Activated B cell treated with CpG ODN at 0.5 μM for 24 hours (primary cell): ENCODE measurements around the gene NDUFV1. TPM values are rescaled to one million over a fixed set of nuclear protein-coding genes. Genes with fewer than 3 reads are reported as not detected.

ENCODE experiments used
- ATAC-seq: fragments of 200-7000 bp; cut with Tn5 transposase; one replicate; pipeline ENCODE4 v1.10.0; 2021; ENCODE audit warnings: low read depth, mild to moderate bottlenecking, moderate library complexity
- CTCF ChIA-PET: fragments of 350-600 bp; sonication (Branson Sonifier 250); formaldehyde crosslinking; loops from one replicate; lab custom pipeline; 2021; ENCODE audit warnings: antibody characterized with exemption; lab: Charles Lee
- POLR2A ChIA-PET: fragments of 350-600 bp; sonication (Branson Sonifier 250); formaldehyde crosslinking; loops from one replicate; lab custom pipeline; 2021; ENCODE audit warnings: antibody characterized with exemption; lab: Charles Lee
- DNase-seq: peaks from one replicate; pipeline ENCODE4 v3.0.0; 2022
- H3K27ac Mint-ChIP-seq: one replicate; pipeline ENCODE4 v1.8.0; 2020; ENCODE audit warnings: mixed read lengths
- H3K27me3 Mint-ChIP-seq: one replicate; pipeline ENCODE4 v1.8.0; 2021; ENCODE audit warnings: mixed read lengths
- H3K36me3 Mint-ChIP-seq: one replicate; pipeline ENCODE4 v1.8.0; 2021; ENCODE audit warnings: low read depth, mixed read lengths
- H3K4me1 Mint-ChIP-seq: one replicate; pipeline ENCODE4 v1.8.0; 2021; ENCODE audit warnings: mixed read lengths
- H3K4me3 Mint-ChIP-seq: one replicate; pipeline ENCODE4 v1.8.0; 2020; ENCODE audit warnings: mild to moderate bottlenecking, mixed read lengths
- H3K9me3 Mint-ChIP-seq: one replicate; pipeline ENCODE4 v1.8.0; 2020; ENCODE audit warnings: mixed read lengths
- intact Hi-C: fragments of 100-400 bp; cut with micrococcal nuclease; formaldehyde crosslinking; loops from one replicate; pipeline ENCODE4 v1.15.1; 2024
- total RNA-seq: library from RNA; stranded (reverse); gene quantifications from 2 replicates; pipeline ENCODE4 v1.2.3, GENCODE V29; 2022
- TF ChIP-seq, protein P1 (sequence below): fragments of 200-600 bp; IDR thresholded peaks from one replicate; pipeline ENCODE4 v1.8.0; 2022; ENCODE audit warnings: antibody characterized with exemption, mild to moderate bottlenecking

Gene NDUFV1
- total RNA-seq, 1 donor from 2014 or later: 221 TPM

DNA sequence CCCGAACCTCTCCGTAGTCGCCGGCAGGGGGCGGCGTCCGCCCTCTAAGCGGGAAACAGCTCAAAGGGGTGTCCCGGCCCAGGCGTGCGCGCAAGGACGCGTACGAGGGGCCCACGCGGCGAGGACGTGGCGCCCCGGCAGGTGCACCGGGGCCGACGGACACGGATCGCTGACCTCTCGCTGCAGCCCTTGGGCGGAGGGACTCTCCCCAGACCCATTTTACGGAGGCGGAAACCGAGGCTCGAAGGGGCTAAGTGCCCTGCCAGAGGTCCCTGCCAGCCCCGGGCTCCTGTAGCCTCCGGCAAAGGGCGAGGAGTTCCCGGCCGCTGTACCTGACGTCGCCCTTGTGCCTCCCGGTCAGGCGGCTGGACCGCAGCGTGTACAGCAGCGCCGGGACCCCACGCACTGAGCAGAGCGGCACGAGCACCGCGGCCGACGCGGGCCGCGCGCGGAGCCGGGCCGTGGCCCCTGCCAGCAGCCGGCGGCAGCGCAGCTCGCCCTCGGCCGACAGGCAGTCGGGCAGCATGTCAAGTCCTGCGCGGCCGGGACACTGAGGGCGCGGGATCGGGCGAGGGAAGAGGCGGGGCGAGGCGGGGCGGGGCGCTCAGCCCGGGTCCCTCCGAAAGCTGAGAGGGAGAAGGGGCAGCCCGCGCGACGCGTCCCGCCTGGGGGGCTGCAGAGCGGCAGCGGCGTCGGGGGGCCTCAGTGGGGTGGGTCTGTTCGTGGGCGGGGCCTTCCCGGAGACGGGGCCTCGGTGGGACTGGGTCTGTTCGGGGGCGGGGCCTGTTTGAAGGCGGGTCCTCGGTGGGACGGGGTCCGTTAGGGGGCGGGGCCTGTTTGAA is 22.9 kb downstream of the NDUFV1 start, which contains the start of gene NUDT8:
Gene NUDT8, minus strand, starts transcription at position 552 of the 842 bp plus-strand sequence. Its CDS starts 26 bp downstream, at position 526.
- POLR2A ChIA-PET: interaction anchor here (0.6 to 4.3 kb wide), 22 partner anchors 9 to 277 kb away, joined by 3 to 58 read pairs (median 4); partner anchors contain the start of genes ACY3, CDK2AP2, GSTP1 and PITPNM1
- CTCF ChIA-PET: interaction anchor here (0.6 to 4.7 kb wide), 18 partner anchors 10 to 85 kb away, joined by 3 to 43 read pairs (median 4); partner anchors contain the start of genes ACY3 and GSTP1
- TF ChIP-seq, protein P1, sequence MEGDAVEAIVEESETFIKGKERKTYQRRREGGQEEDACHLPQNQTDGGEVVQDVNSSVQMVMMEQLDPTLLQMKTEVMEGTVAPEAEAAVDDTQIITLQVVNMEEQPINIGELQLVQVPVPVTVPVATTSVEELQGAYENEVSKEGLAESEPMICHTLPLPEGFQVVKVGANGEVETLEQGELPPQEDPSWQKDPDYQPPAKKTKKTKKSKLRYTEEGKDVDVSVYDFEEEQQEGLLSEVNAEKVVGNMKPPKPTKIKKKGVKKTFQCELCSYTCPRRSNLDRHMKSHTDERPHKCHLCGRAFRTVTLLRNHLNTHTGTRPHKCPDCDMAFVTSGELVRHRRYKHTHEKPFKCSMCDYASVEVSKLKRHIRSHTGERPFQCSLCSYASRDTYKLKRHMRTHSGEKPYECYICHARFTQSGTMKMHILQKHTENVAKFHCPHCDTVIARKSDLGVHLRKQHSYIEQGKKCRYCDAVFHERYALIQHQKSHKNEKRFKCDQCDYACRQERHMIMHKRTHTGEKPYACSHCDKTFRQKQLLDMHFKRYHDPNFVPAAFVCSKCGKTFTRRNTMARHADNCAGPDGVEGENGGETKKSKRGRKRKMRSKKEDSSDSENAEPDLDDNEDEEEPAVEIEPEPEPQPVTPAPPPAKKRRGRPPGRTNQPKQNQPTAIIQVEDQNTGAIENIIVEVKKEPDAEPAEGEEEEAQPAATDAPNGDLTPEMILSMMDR: no peak
- peak within 1 kb of the TSS; percentile 87 for H3K4me3 Mint-ChIP-seq
- intact Hi-C loops: loop anchor here (1.0 to 5.0 kb wide), 11 partner anchors 11 to 277 kb away; partner anchors contain the start of genes GSTP1, POLD4, PPP1CA and TBC1D10C
- DNase-seq (peak; percentile 91), ATAC-seq (peak; percentile 56)
- no peaks in the 10 kb centered on the region for H3K9me3 Mint-ChIP-seq
- no peaks in the 10 kb centered on the region for H3K27me3 Mint-ChIP-seq
- H3K27ac Mint-ChIP-seq: peak within 1 kb of the TSS; percentile 88
- H3K36me3 Mint-ChIP-seq: peaks cover 1% of the 10 kb centered on the region
- H3K4me1 Mint-ChIP-seq: peaks cover 13% of the 10 kb centered on the region

DNA sequence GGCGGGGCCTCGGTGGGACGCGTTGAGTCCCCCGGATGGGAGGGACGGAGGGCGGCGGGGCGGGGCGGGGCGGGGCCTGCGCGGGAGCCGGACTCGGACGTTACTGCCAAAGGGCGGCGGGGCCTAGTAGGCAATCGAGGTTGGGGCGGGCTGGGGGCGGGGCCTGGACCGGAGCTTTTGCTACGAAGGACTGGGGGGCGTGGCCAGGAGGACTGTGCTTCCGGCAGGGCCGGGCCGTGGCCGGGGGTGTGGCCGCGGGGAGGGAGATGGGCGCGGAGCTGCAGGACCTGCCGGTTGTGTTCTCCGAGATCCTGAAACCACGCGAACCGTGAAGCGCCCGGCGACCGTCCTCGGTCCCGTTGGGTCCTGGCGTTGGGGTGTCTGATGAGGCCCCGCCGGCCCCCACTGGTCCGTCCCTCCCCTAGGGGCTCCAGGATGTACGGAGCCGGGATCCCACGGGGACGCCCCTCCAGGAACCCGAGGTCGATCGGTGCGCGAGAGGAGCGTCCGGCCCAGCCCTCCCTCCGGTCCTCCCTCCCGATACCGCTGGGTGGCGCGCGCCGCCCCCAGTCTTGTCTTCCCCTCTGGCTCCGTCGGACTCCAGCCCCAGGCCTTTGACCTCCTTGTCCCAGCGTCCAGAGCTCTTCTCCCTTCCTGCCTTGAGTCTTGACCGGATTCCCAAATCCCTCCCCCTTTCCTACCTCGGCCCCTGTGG is 23.6 kb downstream of the NDUFV1 start:
- Mint-ChIP-seq H3K4me3 (peak overlapping the region; percentile 87), H3K4me1 (peaks cover 13% of the 10 kb centered on the region), H3K27ac (peak overlapping the region; percentile 88), H3K27me3 (no peaks in the 10 kb centered on the region), H3K9me3 (no peaks in the 10 kb centered on the region), H3K36me3 (peaks cover 1% of the 10 kb centered on the region)
- intact Hi-C loops: loop anchor here (1.0 to 5.0 kb wide), 5 partner anchors 10 to 278 kb away; partner anchors contain the start of genes POLD4, PPP1CA and TBC1D10C
- ATAC-seq (peak; percentile 78), DNase-seq (peak; percentile 92)
- TF ChIP-seq, protein P1: no peak
- CTCF ChIA-PET: interaction anchor here (0.7 to 4.7 kb wide), 11 partner anchors 11 to 84 kb away, joined by 3 to 43 read pairs (median 6); no protein-coding TSS in a partner anchor
- POLR2A ChIA-PET: interaction anchor here (0.7 to 4.3 kb wide), 19 partner anchors 9 to 278 kb away, joined by 3 to 58 read pairs (median 3); partner anchors contain the start of genes ACY3, CDK2AP2, GSTP1 and PITPNM1

DNA sequence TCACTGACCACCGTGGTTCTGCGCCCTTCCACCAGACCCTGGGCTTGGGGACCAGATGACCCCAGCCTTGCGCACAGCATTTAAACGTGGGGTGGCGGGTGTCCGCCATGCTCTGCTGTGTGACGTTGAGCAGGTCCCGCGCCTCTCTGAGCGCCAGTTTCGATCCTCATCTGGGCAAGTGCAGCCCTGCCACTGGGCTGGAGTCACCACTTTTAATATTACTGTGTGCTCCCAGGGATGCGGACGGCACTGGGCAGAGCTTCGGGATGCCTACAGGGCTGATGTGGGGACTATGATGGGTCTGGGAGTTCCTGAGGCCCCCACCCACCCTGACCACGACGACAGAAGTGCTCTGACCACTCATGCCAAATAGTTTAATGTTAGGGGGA is 24.2 kb downstream of the NDUFV1 start:
- peak overlapping the region; percentile 87 for H3K4me3 Mint-ChIP-seq
- TF ChIP-seq, protein P1: no peak
- ATAC-seq: no peak
- no peaks in the 10 kb centered on the region for H3K9me3 Mint-ChIP-seq
- ChIA-PET CTCF (interaction anchor here (2.0 to 4.7 kb wide), 4 partner anchors 16 to 58 kb away, joined by 16 to 43 read pairs (median 27); no protein-coding TSS in a partner anchor), POLR2A (interaction anchor here (1.0 to 4.3 kb wide), 9 partner anchors 16 to 277 kb away, joined by 3 to 58 read pairs (median 3); partner anchors contain the start of genes ACY3, CDK2AP2, GSTP1 and PITPNM1)
- no peak for DNase-seq
- H3K4me1 Mint-ChIP-seq: peaks cover 13% of the 10 kb centered on the region
- no peaks in the 10 kb centered on the region for H3K27me3 Mint-ChIP-seq
- peak overlapping the region; percentile 74 for H3K27ac Mint-ChIP-seq
- H3K36me3 Mint-ChIP-seq: peaks cover 1% of the 10 kb centered on the region
- intact Hi-C loops: loop anchor here (1.0 to 5.0 kb wide), 5 partner anchors 9 to 279 kb away; partner anchors contain the start of genes POLD4, PPP1CA and TBC1D10C

DNA sequence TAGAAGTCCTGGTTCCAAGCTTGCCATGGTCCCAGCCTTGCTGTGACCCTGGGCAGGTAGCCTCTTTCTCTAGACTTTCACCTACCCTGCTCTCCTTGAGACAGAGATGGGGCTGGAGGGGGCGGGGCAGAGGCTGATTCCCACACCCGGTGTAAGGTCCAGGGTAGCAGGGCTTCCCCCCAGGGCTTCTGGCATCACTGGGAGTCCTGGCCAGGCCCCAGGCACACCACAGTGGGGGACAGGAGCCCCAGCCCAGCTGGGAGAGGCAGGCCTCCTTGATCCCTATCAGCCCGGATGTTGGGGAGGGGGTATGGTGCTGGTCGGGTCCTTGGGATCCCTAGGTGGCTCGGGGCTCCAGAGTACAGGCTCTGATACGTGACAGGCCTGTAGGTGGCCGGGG is 24.7 kb downstream of the NDUFV1 start:
- ChIA-PET CTCF (interaction anchor here (0.9 to 3.9 kb wide), 3 partner anchors 15 to 28 kb away, joined by 3 to 43 read pairs (median 26); no protein-coding TSS in a partner anchor), POLR2A (interaction anchor here (3.1 kb wide), 1 partner anchor 47 kb away, joined by 26 read pairs; the partner anchor contains the start of gene GSTP1)
- H3K36me3 Mint-ChIP-seq: peaks cover 1% of the 10 kb centered on the region
- H3K27me3 Mint-ChIP-seq: no peaks in the 10 kb centered on the region
- TF ChIP-seq, protein P1: no peak
- peak overlapping the region; percentile 87 for H3K4me3 Mint-ChIP-seq
- ATAC-seq: no peak
- H3K9me3 Mint-ChIP-seq: no peaks in the 10 kb centered on the region
- no peak overlapping the region for H3K27ac Mint-ChIP-seq
- intact Hi-C loops: loop anchor here (5.0 kb wide), 3 partner anchors 86 to 279 kb away; partner anchors contain the start of genes POLD4, PPP1CA and TBC1D10C
- H3K4me1 Mint-ChIP-seq: peaks cover 13% of the 10 kb centered on the region
- no peak for DNase-seq
